SIG-M5 treated with dmso at 0.1 percent for 504 hours (cell line): ENCODE measurements around the gene TMEM45A.
"Not testable (repeated sequence)": the region's sequence is repeated elsewhere in the genome, so short reads cannot be mapped to it uniquely, and the experiment has no call there.

Source experiments
- DNase-seq: peaks from one replicate; lab custom pipeline; 2025; ENCODE audit not compliant: unreplicated experiment; lab: John Stamatoyannopoulos, UW

TMEM45A gene

GRCh38 chr3:100563652-100564211 lies 71.3 kb downstream of the TMEM45A start:
- peak; percentile 74 for DNase-seq

- DNase-seq = no peak
These were observed 78.4 kb downstream of the TMEM45A start for GRCh38 chr3:100570811-100571210.

- no peak for DNase-seq
These were observed 82.1 kb downstream of the TMEM45A start for GRCh38 chr3:100574536-100574935.

GRCh38 chr3:100575704-100576103 lies 83.3 kb downstream of the TMEM45A start:
- DNase-seq = no peak

- no peak for DNase-seq
These were observed 85.1 kb downstream of the TMEM45A start for GRCh38 chr3:100577382-100578008.

- DNase-seq = no peak
These were observed 86.2 kb downstream of the TMEM45A start for GRCh38 chr3:100578646-100579045.

GRCh38 chr3:100580147-100580546 lies 87.7 kb downstream of the TMEM45A start:
- no peak for DNase-seq

GRCh38 chr3:100581650-100582049 lies 89.2 kb downstream of the TMEM45A start:
- DNase-seq = no peak

GRCh38 chr3:100582157-100582556 lies 89.7 kb downstream of the TMEM45A start:
- DNase-seq = not testable (repeated sequence)

GRCh38 chr3:100584101-100584660 lies 91.8 kb downstream of the TMEM45A start:
- no peak for DNase-seq

GRCh38 chr3:100586832-100587231 lies 94.4 kb downstream of the TMEM45A start:
- DNase-seq = no peak

GRCh38 chr3:100588251-100588650 lies 95.8 kb downstream of the TMEM45A start:
- no peak for DNase-seq

- peak; percentile 86 for DNase-seq
These were observed 97.9 kb downstream of the TMEM45A start for GRCh38 chr3:100590114-100590839.

GRCh38 chr3:100590840-100591147 lies 98.4 kb downstream of the TMEM45A start:
- DNase-seq = no peak

GRCh38 chr3:100591411-100591810 lies 99.0 kb downstream of the TMEM45A start:
- DNase-seq = no peak

GRCh38 chr3:100600181-100601042 lies 108.0 kb downstream of the TMEM45A start:
- no peak for DNase-seq

GRCh38 chr3:100602506-100603444 lies 110.4 kb downstream of the TMEM45A start:
- DNase-seq = peak; percentile 85

- DNase-seq = peak; percentile 32
These were observed 111.0 kb downstream of the TMEM45A start for GRCh38 chr3:100603469-100603868.

GRCh38 chr3:100605358-100605757 lies 112.9 kb downstream of the TMEM45A start:
- no peak for DNase-seq

GRCh38 chr3:100606894-100607512 lies 114.6 kb downstream of the TMEM45A start:
- DNase-seq = peak; percentile 17
